ENCODE data around the gene C1QTNF5. TPM values are rescaled to one million over a fixed set of nuclear protein-coding genes. Genes with fewer than 3 reads are reported as not detected.

Gene C1QTNF5
- total and polyA plus RNA-seq, 2 of the 8 experiments (the other 6 are each of a cell fraction or from before 2014, with no cell fraction given) = 2.2 to 2.7 TPM

DNA sequence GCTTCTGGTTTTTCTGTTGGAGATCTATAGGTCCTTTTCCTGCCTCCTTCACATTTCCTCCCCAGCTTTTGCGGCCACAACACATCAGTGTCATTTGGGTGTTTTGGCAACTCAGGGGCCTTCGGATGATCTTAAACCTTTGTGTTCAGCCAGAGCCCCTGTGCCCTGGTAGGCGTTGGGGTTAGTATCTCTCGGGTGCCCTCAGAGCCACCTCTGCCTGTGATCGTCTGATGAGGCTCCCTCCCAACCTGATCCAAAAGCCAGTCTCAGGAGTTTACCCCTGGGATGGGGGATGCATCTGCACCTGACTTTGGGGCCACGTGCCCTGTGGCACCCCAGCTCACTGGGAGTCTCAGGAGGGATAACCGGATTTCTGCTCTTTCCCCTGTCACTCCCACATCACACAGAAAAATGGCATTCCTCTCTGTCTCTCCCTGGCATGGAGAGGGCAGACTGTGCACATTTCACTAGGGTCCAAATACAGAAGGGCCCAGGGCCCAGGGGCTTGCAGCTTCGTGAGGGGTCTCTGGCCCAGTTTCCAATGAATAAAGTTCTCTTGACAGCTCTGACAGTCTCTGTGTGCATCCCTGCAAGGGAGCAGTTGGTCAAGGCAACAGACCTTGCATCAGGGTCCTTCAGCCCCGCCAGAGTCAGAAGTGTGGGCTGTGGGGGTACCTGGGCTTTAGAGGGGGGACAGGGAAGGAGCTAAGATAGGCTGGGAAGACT lies 3.8 kb downstream of the C1QTNF5 start:
- peaks cover 20% of the 10 kb centered on the region; the same call in 1 of the 2 replicates for H3K23me2 ChIP-seq (ENCODE audit: low read depth, low read length)
- DNase-seq (ENCODE audit: low read depth in 1 of 2, low spot score in 2 of 2) (no peak), FAIRE-seq (no peak)
- H3K4me2 ChIP-seq (ENCODE audit: insufficient read depth in 1 of 2, low read depth in 2 of 2, low read length in 2 of 2) = peak overlapping the region; percentile 56 to 76
- no peak overlapping the region for H3K56ac ChIP-seq (replicated peaks; ENCODE audit: insufficient read length, low read depth, low read length)
- peaks cover 3 to 16% of the 10 kb centered on the region in 2 experiments for H4K20me1 ChIP-seq (replicated peaks in 1 of 2; ENCODE audit: control insufficient read depth in 1 of 2, insufficient read depth in 2 of 2, low read length in 2 of 2)
- H3K79me2 ChIP-seq (ENCODE audit: control insufficient read depth in 1 of 2, insufficient read depth in 2 of 2, low read length in 2 of 2) = peaks cover 5 to 26% of the 10 kb centered on the region in 2 experiments; a peak in 3 of 4 replicates
- peak overlapping the region; percentile 64; the same call in 1 of the 2 replicates for H3K27ac ChIP-seq (ENCODE audit: low read depth, low read length)
- no peak overlapping the region for H2AK5ac ChIP-seq (ENCODE audit: low read depth, low read length)
- H3K4ac ChIP-seq (replicated peaks; ENCODE audit: insufficient read length, low read depth, low read length) = no peak overlapping the region
- ChIA-PET CTCF (ENCODE audit: partially characterized antibody) (interaction anchor here (0.7 to 20.0 kb wide), 15 partner anchors 11 to 728 kb away, joined by 3 to 463 read pairs (median 7); partner anchors contain the start of genes MCAM and USP2), POLR2A (ENCODE audit: partially characterized antibody) (interaction anchor here (0.9 to 3.4 kb wide), 11 partner anchors 9 to 242 kb away, joined by 3 to 29 read pairs (median 6); partner anchors contain the start of gene MCAM)
- 84% methylated on average over 9 of the region's 9 CpGs; no CpG with 5 or more reads in 1 of the 2 experiments for WGBS, 2 experiments (ENCODE audit: extremely low coverage in 1 of 2, insufficient coverage in 1 of 2, insufficient read length in 1 of 2, insufficient replicate concordance in 2 of 2, low coverage in 1 of 2, low lambda C conversion rate in 2 of 2, missing lambda C conversion rate in 1 of 2)
- no peak overlapping the region for H3K14ac ChIP-seq (ENCODE audit: insufficient read length)
- no peak overlapping the region for H2BK20ac ChIP-seq (ENCODE audit: low read length)
- peak overlapping the region; percentile 63; the same call in 1 of the 2 replicates for H2BK15ac ChIP-seq (ENCODE audit: low read length)
- no peak overlapping the region for H3K23ac ChIP-seq (ENCODE audit: insufficient read length)
- no peak overlapping the region for H2BK120ac ChIP-seq (replicated peaks; ENCODE audit: low read depth, low read length)
- H4K91ac ChIP-seq (replicated peaks; ENCODE audit: insufficient read length, low read length) = no peak overlapping the region
- H3K4me3 ChIP-seq (ENCODE audit: extremely low read depth in 1 of 4, insufficient read depth in 2 of 4, low read depth in 3 of 4, low read length in 4 of 4) = peak overlapping the region in 3 of 4 experiments; percentile 15 to 69 (median 30); a peak in 3 of 8 replicates
- no peaks in the 10 kb centered on the region for H3K9me3 ChIP-seq (ENCODE audit: insufficient read depth in 2 of 2, low read depth in 1 of 2, low read length in 1 of 2)
- H2AFZ ChIP-seq (ENCODE audit: low read length) = no peak overlapping the region
- peaks cover 0 to 6% (median 2%) of the 10 kb centered on the region in 4 experiments; a peak in 1 of 8 replicates for H3K36me3 ChIP-seq (ENCODE audit: control insufficient read depth in 2 of 4, insufficient read depth in 4 of 4, low read length in 3 of 4)
- peaks cover 5 to 38% (median 27%) of the 10 kb centered on the region in 4 experiments for H3K4me1 ChIP-seq (replicated peaks in 1 of 4; ENCODE audit: control insufficient read depth in 3 of 4, insufficient read depth in 4 of 4, low read length in 3 of 4)
- peaks cover 12 to 33% (median 29%) of the 10 kb centered on the region in 4 experiments for H3K27me3 ChIP-seq (replicated peaks in 1 of 4; ENCODE audit: control insufficient read depth in 3 of 4, extremely low read depth in 1 of 4, insufficient read depth in 3 of 4, low read length in 3 of 4)
- H4K5ac ChIP-seq (ENCODE audit: insufficient read length, low read depth, low read length) = no peak overlapping the region
- no peak overlapping the region for H3K9ac ChIP-seq (replicated peaks in 1 of 4; ENCODE audit: extremely low read depth in 1 of 4, low read depth in 3 of 4, low read length in 3 of 4)
- peaks cover 12% of the 10 kb centered on the region for H3K79me1 ChIP-seq (ENCODE audit: low read depth, low read length)
- H3K18ac ChIP-seq (ENCODE audit: extremely low read depth, low read length) = no peak overlapping the region
- H2BK12ac ChIP-seq (ENCODE audit: low read depth, low read length) = no peak overlapping the region
- H2BK5ac ChIP-seq (ENCODE audit: low read depth, low read length) = peak overlapping the region; percentile 76; the same call in 1 of the 2 replicates
- TF ChIP-seq RFX5 (IDR thresholded peaks at IDR 0.05; ENCODE audit: borderline replicate concordance, low read depth, low read length) = no peak
- TF ChIP-seq SIX5 (IDR thresholded peaks at IDR 0.05; ENCODE audit: low read depth, low read length) = no peak
- no peak for TF ChIP-seq ZNF274 (IDR thresholded peaks at IDR 0.05; ENCODE audit: borderline replicate concordance, extremely low read depth, low read length)
- no peak overlapping the region; the same call in 1 of the 2 replicates for H4K8ac ChIP-seq (ENCODE audit: extremely low read depth, insufficient read depth, low read length)

Data from H1 (cell line).